Testis (tissue), 3 donors: ENCODE measurements around the gene KLK8. TPM values are rescaled to one million over a fixed set of nuclear protein-coding genes. Genes with fewer than 3 reads are reported as not detected.

ENCODE experiments used
- DNase-seq: peaks from one replicate; pipeline ENCODE4 v3.0.0-alpha.2; 2019
- H3K27ac ChIP-seq, 2 donors: fragments of 200-600 bp; sonication (generic); one replicate each; pipeline ENCODE4 v1.5.1; 2019
- H3K27me3 ChIP-seq: fragments of 200-600 bp; sonication (generic); one replicate; pipeline ENCODE4 v1.5.1; 2019
- H3K36me3 ChIP-seq: fragments of 200-600 bp; sonication (generic); one replicate; pipeline ENCODE4 v1.5.1; 2017; ENCODE audit warnings: low read depth; ENCODE audit errors: missing control alignments
- H3K4me1 ChIP-seq: fragments of 200-600 bp; sonication (generic); one replicate; pipeline ENCODE4 v1.5.1; 2019
- H3K4me3 ChIP-seq, 2 donors: fragments of 200-600 bp; sonication (generic); one replicate each; pipeline ENCODE4 v1.5.1; 2017 to 2019
- H3K9me3 ChIP-seq: fragments of 200-600 bp; sonication (generic); one replicate; pipeline ENCODE4 v1.5.1; 2017
- POLR2A ChIP-seq: fragments of 450-650 bp; IDR thresholded peaks from one replicate; pipeline ENCODE4 v1.6.1; 2017; ENCODE audit warnings: antibody characterized with exemption, mild to moderate bottlenecking, moderate library complexity
- WGBS, 2 donors: methylation state at CpG; one replicate each; pipeline ENCODE4 v1.1.5; 2018; 5-methylcytosine and 5-hydroxymethylcytosine counted together
- intact Hi-C: fragments of 100-400 bp; cut with DNase I; formaldehyde crosslinking; loops from one replicate; pipeline ENCODE4 v1.15.1; 2023; ENCODE audit warnings: low total_unique reads
- polyA plus RNA-seq: library from polyadenylated mRNA; stranded (reverse); fragments of 350-450 nt; fragmentation: Illumina TruSeq; extraction: RNeasy Lipid Tissue Mini Kit (QIAGEN cat#74804); gene quantifications from one replicate; pipeline ENCODE4 v1.2.3, GENCODE V29; 2014; ENCODE audit warnings: low read depth, low replicate concordance; ENCODE audit not compliant: insufficient read depth
- total RNA-seq, 2 donors: library from RNA; depleted of rRNA; stranded (reverse); fragments of >200 nt; gene quantifications; one replicate each; pipeline ENCODE4 v1.2.3, GENCODE V29; 2016
- TF ChIP-seq, protein P1 (sequence below), 3 experiments: fragments of 450-650 bp in 2 of 3; fragments of 200-600 bp in 1 of 3; sonication (generic) in 1 of 3; IDR thresholded peaks; one replicate each; pipeline ENCODE4 v1.5.1; 2016 to 2019; ENCODE audit warnings: antibody characterized with exemption in 3 of 3, mild to moderate bottlenecking in 2 of 3, moderate library complexity in 1 of 3

KLK8 gene
- total and polyA plus RNA-seq, 3 donors from 2014 or later = 2.7 to 4.9 (median 2.9) TPM

DNA sequence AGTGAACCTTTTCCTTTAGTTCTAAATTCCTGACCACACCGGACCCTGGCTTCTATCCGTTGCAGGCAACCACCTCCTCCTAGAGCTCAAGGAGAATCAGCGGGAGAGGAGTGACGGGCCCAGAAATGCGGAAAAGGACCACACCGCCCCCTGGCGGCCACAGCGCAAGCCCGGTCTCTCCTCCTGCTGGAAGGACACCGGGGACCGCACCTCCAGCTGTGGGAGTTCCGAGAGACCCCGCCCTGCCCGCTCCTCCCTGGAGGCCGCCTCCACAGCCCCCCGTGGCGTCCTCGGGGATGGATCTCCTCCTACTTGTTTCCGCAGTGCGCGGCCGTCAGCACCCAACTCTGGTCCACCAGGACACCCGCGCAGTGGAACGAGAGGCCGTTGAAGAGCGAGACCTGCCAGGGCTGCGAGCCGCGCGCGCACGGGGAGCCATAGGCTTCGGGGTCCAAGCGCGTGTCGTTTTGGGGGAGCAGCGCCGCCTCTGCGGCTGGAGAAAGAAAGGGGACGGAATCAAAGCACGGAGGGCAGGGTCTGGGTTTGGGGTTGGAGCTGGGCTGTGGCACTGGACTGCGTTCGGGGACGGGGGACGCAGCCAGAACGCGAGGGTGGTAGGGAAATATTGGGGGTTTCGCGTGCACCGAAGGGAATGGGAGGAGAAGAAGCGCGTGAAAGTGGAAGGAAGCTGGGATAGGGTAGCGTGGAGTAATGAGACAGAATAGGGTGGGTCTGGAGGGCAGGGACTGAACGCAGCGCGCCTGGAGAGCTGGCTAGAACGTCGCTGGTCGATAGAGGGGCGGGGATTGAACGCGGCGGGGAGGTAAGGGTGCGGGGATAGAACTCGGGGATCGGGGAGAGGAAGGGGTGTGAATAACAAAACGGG lies 15.6 kb upstream of the KLK8 start:
- DNase-seq = peak; percentile 87
- Histone ChIP-seq H3K9me3 (no peaks in the 10 kb centered on the region), H3K27ac (peak overlapping the region; percentile 31 to 65), H3K4me3 (peak overlapping the region; percentile 39 to 63), H3K4me1 (peaks cover 21% of the 10 kb centered on the region), H3K36me3 (no peaks in the 10 kb centered on the region), H3K27me3 (no peaks in the 10 kb centered on the region)
- no peak for TF ChIP-seq POLR2A
- TF ChIP-seq, protein P1, sequence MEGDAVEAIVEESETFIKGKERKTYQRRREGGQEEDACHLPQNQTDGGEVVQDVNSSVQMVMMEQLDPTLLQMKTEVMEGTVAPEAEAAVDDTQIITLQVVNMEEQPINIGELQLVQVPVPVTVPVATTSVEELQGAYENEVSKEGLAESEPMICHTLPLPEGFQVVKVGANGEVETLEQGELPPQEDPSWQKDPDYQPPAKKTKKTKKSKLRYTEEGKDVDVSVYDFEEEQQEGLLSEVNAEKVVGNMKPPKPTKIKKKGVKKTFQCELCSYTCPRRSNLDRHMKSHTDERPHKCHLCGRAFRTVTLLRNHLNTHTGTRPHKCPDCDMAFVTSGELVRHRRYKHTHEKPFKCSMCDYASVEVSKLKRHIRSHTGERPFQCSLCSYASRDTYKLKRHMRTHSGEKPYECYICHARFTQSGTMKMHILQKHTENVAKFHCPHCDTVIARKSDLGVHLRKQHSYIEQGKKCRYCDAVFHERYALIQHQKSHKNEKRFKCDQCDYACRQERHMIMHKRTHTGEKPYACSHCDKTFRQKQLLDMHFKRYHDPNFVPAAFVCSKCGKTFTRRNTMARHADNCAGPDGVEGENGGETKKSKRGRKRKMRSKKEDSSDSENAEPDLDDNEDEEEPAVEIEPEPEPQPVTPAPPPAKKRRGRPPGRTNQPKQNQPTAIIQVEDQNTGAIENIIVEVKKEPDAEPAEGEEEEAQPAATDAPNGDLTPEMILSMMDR (IDR thresholded peaks at IDR 0.05) = peak; percentile 81 to 92 (median 89)
- WGBS, 2 donors = 1% methylated on average over 65 to 68 of the region's 68 CpGs
- intact Hi-C loops = no loop called here

DNA sequence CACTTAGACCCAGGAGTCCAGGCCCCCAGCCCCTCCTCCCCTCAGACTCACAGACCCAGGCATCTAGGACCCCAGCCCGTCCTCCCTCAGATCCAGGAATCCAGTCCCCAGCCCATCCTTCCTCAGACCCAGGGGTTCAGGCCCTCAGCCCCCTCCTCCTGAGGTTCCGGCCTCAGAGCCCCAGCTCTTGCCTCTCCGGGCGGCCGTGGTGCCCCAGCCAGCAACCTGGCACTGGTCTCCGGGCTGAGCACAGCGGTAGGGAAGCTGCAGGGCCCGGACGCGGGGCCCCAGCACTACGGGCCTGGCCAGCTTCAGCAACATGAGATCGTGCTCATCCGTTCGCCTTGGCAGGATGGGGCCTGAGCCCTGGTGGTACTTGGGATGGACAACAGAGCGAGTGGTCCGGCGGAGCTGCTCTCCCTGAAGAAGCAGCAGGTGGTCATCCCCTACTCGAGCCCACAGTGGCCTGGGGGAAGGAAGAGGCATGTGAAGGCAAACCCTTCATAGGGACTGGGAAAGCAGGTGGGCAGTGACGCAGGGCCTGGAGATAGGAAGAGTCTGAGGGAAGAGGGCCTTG lies 14.4 kb upstream of the KLK8 start:
- no peaks in the 10 kb centered on the region for H3K9me3 ChIP-seq
- 94% methylated on average over 13 to 19 of the region's 19 CpGs for WGBS, 2 donors
- no peak for TF ChIP-seq POLR2A
- TF ChIP-seq, protein P1 (IDR thresholded peaks at IDR 0.05) = no peak
- H3K27me3 ChIP-seq = no peaks in the 10 kb centered on the region
- no peak overlapping the region for H3K27ac ChIP-seq
- intact Hi-C loops = no loop called here
- DNase-seq = no peak
- no peak overlapping the region for H3K4me3 ChIP-seq
- H3K4me1 ChIP-seq = peaks cover 15% of the 10 kb centered on the region
- H3K36me3 ChIP-seq = no peaks in the 10 kb centered on the region

DNA sequence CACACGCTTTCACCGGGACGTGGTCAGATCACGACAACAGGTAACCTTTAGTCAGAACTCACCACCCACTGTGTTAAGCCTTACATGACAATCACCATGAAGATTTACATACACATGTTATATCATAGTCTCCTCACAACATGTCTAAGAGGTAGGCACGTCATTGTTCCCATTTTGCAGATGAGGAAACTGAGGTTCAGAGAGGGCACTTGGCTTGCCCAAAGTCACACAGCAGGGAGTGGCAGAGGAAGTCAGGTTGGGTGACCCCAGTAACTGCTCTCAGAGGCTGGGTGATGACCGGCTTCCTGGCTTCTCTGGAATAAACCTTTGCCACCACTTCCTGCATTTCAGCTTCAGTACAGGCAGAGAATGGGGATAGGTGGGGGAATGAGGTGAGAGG lies 12.8 kb upstream of the KLK8 start:
- Histone ChIP-seq H3K36me3 (no peaks in the 10 kb centered on the region), H3K27ac (no peak overlapping the region), H3K4me3 (no peak overlapping the region), H3K4me1 (peaks cover 5% of the 10 kb centered on the region), H3K27me3 (no peaks in the 10 kb centered on the region), H3K9me3 (no peaks in the 10 kb centered on the region)
- DNase-seq = no peak
- 90 to 93% methylated on average over 6 of the region's 6 CpGs for WGBS, 2 donors
- intact Hi-C loops = no loop called here
- TF ChIP-seq, protein P1 (IDR thresholded peaks at IDR 0.05) = no peak
- TF ChIP-seq POLR2A = no peak

DNA sequence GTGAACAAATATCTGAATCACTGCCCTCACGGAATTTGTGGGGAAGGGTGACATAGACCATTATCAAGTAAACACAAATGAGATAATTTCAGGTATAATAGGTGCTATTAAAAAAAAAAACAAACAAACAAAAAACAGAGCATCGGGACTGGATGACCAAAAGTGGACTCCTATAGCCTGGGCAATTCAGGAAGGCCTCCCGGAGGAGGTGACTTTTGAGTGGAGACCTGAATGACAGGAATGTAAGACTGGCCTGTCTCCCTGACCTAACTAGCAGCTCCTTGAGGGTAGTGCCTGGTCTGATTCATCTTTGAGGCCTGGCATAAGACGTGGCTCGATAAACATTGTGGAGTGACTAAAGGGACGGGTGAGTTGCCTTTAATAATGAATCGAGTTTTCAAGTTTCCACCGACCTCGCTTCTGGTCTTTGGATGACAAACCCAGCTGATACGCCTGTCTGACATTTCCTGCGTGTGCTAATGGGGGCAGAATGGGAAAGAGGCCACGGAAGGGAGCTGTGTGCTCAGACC lies 11.3 kb upstream of the KLK8 start:
- H3K4me1 ChIP-seq = no peaks in the 10 kb centered on the region
- H3K36me3 ChIP-seq = no peaks in the 10 kb centered on the region
- H3K4me3 ChIP-seq = no peak overlapping the region
- intact Hi-C loops = no loop called here
- H3K9me3 ChIP-seq = no peaks in the 10 kb centered on the region
- no peak overlapping the region for H3K27ac ChIP-seq
- 78 to 89% methylated on average over 12 of the region's 12 CpGs for WGBS, 2 donors
- H3K27me3 ChIP-seq = no peaks in the 10 kb centered on the region
- no peak for DNase-seq
- no peak for TF ChIP-seq POLR2A
- TF ChIP-seq, protein P1 (IDR thresholded peaks at IDR 0.05) = no peak
